Testis (tissue), 2 donors: ENCODE results near the gene CLCC1.

Experiments
- CTCF ChIP-seq, 3 experiments: fragments of 450-650 bp in 2 of 3; fragments of 200-600 bp in 1 of 3; sonication (generic) in 1 of 3; IDR thresholded peaks; one replicate each; pipeline ENCODE4 v1.5.1; 2016 to 2019; ENCODE audit warnings: antibody characterized with exemption in 3 of 3, mild to moderate bottlenecking in 2 of 3, moderate library complexity in 1 of 3
- POLR2A ChIP-seq: fragments of 450-650 bp; IDR thresholded peaks from one replicate; pipeline ENCODE4 v1.6.1; 2017; ENCODE audit warnings: antibody characterized with exemption, mild to moderate bottlenecking, moderate library complexity

- TF ChIP-seq CTCF (IDR thresholded peaks at IDR 0.05) (no peak), POLR2A (no peak)
Observed at GRCh38 chr1:108983114-108983513, 19.8 kb upstream of the CLCC1 start.
